ENCODE results near the gene PRDX2.

DNA sequence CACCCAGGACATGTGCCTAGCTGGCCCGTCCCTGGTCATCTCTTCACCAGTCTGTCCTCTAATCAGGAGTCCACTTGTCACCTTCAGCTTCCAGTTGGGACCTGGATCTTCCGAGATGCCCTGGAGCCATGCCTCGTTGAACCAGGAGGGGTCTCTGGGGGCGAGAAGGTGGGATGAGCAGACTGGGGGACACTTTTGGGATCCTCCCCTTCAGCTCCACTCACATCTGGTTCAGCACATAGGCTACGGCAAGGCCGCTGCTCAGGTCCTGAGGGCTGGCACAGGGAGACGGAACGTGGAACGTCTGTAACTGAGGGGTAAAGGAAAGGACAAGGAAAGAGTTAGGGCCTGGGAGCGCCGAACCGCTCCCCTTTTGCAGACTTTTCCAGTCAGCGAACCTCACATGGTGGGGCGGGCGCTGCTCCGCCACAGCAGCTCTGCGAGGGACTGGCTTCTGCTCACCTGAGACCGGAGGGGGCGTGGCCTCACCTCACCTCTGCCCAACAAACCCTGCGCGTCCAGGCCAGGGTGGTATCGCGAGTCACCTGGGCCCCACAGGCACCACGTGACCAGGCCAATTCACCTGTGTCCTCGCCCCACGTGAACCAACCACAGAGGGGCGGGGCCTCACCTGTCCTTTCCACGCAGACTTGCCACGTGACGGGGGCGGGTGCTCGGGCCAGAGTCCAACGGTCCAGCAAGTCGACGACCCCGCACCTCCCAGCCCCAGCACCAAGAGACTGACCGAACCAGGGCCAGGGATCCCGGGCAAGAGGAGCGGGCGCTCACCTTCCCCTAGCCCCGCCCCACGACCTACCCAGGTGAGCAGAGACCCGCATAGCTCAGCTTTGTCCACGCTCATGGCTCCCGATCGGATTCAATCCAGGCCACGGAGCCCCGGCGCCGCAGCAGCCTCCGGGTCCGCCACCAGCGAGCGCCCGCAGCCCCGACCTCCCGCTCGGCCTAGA, 26.7 kb downstream of the PRDX2 start, which contains the start of gene HOOK2:
- no peak for TF ChIP-seq EP300 (IDR thresholded peaks at IDR 0.05)
- TF ChIP-seq, protein P1, sequence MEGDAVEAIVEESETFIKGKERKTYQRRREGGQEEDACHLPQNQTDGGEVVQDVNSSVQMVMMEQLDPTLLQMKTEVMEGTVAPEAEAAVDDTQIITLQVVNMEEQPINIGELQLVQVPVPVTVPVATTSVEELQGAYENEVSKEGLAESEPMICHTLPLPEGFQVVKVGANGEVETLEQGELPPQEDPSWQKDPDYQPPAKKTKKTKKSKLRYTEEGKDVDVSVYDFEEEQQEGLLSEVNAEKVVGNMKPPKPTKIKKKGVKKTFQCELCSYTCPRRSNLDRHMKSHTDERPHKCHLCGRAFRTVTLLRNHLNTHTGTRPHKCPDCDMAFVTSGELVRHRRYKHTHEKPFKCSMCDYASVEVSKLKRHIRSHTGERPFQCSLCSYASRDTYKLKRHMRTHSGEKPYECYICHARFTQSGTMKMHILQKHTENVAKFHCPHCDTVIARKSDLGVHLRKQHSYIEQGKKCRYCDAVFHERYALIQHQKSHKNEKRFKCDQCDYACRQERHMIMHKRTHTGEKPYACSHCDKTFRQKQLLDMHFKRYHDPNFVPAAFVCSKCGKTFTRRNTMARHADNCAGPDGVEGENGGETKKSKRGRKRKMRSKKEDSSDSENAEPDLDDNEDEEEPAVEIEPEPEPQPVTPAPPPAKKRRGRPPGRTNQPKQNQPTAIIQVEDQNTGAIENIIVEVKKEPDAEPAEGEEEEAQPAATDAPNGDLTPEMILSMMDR (IDR thresholded peaks at IDR 0.05): no peak
